Neuronal stem cell (in vitro differentiated cells): ENCODE measurements around the gene ZDHHC11.
A peak's percentile ranks its signal among the peaks of the same experiment; 100 is the strongest.
"Not testable (repeated sequence)": the region's sequence is repeated elsewhere in the genome, so short reads cannot be mapped to it uniquely, and the experiment has no call there.

Experiments used
- DNase-seq: peaks from one replicate; pipeline ENCODE4 v3.0.0-alpha.2; 2013; ENCODE audit warnings: low spot score
- H2AFZ ChIP-seq: one replicate; pipeline ENCODE4 v1.6.1; 2013; ENCODE audit warnings: mild to moderate bottlenecking, low read length, inconsistent platforms
- H2AK5ac ChIP-seq: 2 replicates; pipeline ENCODE4 v1.6.1; 2013; ENCODE audit warnings: low read depth, mild to moderate bottlenecking, inconsistent platforms, low read length, moderate library complexity, mixed read lengths
- H2BK120ac ChIP-seq: 2 replicates; pipeline ENCODE4 v1.6.1; 2013; ENCODE audit warnings: low read depth, mild to moderate bottlenecking, inconsistent platforms, low read length, moderate library complexity, mixed read lengths
- H2BK12ac ChIP-seq: one replicate; pipeline ENCODE4 v1.6.1; 2013; ENCODE audit warnings: low read length, inconsistent platforms
- H2BK15ac ChIP-seq: 2 replicates; pipeline ENCODE4 v1.6.1; 2013; ENCODE audit warnings: mild to moderate bottlenecking, low read length, inconsistent platforms, mixed read lengths
- H2BK5ac ChIP-seq: one replicate; pipeline ENCODE4 v1.6.1; 2013; ENCODE audit warnings: inconsistent platforms, mild to moderate bottlenecking, low read length, moderate library complexity
- H3K14ac ChIP-seq: one replicate; pipeline ENCODE4 v1.6.1; 2013; ENCODE audit warnings: low read length, inconsistent platforms
- H3K18ac ChIP-seq: 2 replicates; pipeline ENCODE4 v1.6.1; 2013; ENCODE audit warnings: low read length, inconsistent platforms
- H3K23ac ChIP-seq: 2 replicates; pipeline ENCODE4 v1.6.1; 2013; ENCODE audit warnings: low read depth, mild to moderate bottlenecking, mixed read lengths, low read length, inconsistent platforms; ENCODE audit not compliant: poor library complexity
- H3K27ac ChIP-seq: replicated peaks from 3 replicates; pipeline ENCODE4 v1.5.1; 2013; ENCODE audit warnings: low read length, inconsistent platforms
- H3K27me3 ChIP-seq, 3 experiments: 2 replicates each; pipeline ENCODE4 v1.6.1; 2013; ENCODE audit warnings: low read length in 3 of 3, mild to moderate bottlenecking in 2 of 3, inconsistent platforms in 1 of 3, low read depth in 1 of 3, mixed read lengths in 1 of 3, moderate library complexity in 1 of 3; ENCODE audit not compliant: control insufficient read depth in 3 of 3, insufficient read depth in 3 of 3
- H3K36me3 ChIP-seq, 2 donors: replicated peaks in 1 of 2; 2 replicates each; pipeline ENCODE4 v1.6.1; 2013; ENCODE audit warnings: low read length in 2 of 2; ENCODE audit not compliant: control insufficient read depth in 2 of 2, insufficient read depth in 2 of 2
- H3K4ac ChIP-seq: 2 replicates; pipeline ENCODE4 v1.6.1; 2013; ENCODE audit warnings: inconsistent platforms, mild to moderate bottlenecking, low read length, moderate library complexity
- H3K4me1 ChIP-seq, 2 donors: 1 replicate in 1 of 2; 2 replicates in 1 of 2; pipeline ENCODE4 v1.6.1; 2013; ENCODE audit warnings: low read length in 2 of 2, low read depth in 1 of 2; ENCODE audit not compliant: control insufficient read depth in 2 of 2, insufficient read depth in 1 of 2
- H3K4me2 ChIP-seq: one replicate; pipeline ENCODE4 v1.6.1; 2013; ENCODE audit warnings: mild to moderate bottlenecking, low read length, inconsistent platforms; ENCODE audit not compliant: insufficient read depth, poor library complexity, severe bottlenecking
- H3K4me3 ChIP-seq, 2 donors: 2 replicates each; pipeline ENCODE4 v1.5.1; 2013; ENCODE audit warnings: low read length in 2 of 2, mild to moderate bottlenecking in 2 of 2, inconsistent platforms in 1 of 2, moderate library complexity in 1 of 2
- H3K79me1 ChIP-seq: one replicate; pipeline ENCODE4 v1.6.1; 2013; ENCODE audit warnings: low read depth, mild to moderate bottlenecking, inconsistent platforms, low read length, moderate library complexity
- H3K9ac ChIP-seq: one replicate; pipeline ENCODE4 v1.6.1; 2013; ENCODE audit warnings: mild to moderate bottlenecking, low read depth, low read length, inconsistent platforms; ENCODE audit not compliant: poor library complexity
- H3K9me3 ChIP-seq, 2 donors: replicated peaks in 1 of 2; 2 replicates each; pipeline versions ENCODE3 to v1.6.1; 2013; ENCODE audit warnings: low read length in 2 of 2, mild to moderate bottlenecking in 2 of 2, inconsistent platforms in 1 of 2, low read depth in 1 of 2, mixed read lengths in 1 of 2, moderate library complexity in 1 of 2; ENCODE audit not compliant: control insufficient read depth in 2 of 2, insufficient read depth in 1 of 2
- H4K8ac ChIP-seq: one replicate; pipeline ENCODE4 v1.6.1; 2013; ENCODE audit warnings: low read depth, mild to moderate bottlenecking, inconsistent platforms, low read length, moderate library complexity
- H4K91ac ChIP-seq: one replicate; pipeline ENCODE4 v1.6.1; 2013; ENCODE audit warnings: low read length, low read depth, mild to moderate bottlenecking, inconsistent platforms; ENCODE audit not compliant: poor library complexity
- WGBS, 2 donors: extraction: QIAGEN DNeasy Blood & Tissue Kit; methylation state at CpG; one replicate each; pipeline ENCODE4 v1.1.7; 2013; ENCODE audit warnings: missing lambda C conversion rate in 2 of 2, mixed read lengths in 1 of 2; ENCODE audit not compliant: insufficient read length in 2 of 2, insufficient replicate concordance in 1 of 2; ENCODE audit errors: extremely low coverage in 2 of 2; 5-methylcytosine and 5-hydroxymethylcytosine counted together

The ZDHHC11 gene

GRCh38 chr5:854217-854616 lies 3.4 kb upstream of the ZDHHC11 start:
- no peak overlapping the region for H2BK120ac ChIP-seq
- peaks cover 0 to 2% (median 0%) of the 10 kb centered on the region in 3 experiments for H3K27me3 ChIP-seq
- H3K4me1 ChIP-seq: peaks cover 19 to 27% of the 10 kb centered on the region in 2 donors
- H3K4ac ChIP-seq: no peak overlapping the region
- no peak overlapping the region for H3K23ac ChIP-seq
- no peak overlapping the region for H3K9ac ChIP-seq
- H2BK15ac ChIP-seq: no peak overlapping the region
- no peak overlapping the region for H4K91ac ChIP-seq
- H3K79me1 ChIP-seq: peaks cover 2% of the 10 kb centered on the region
- WGBS, 2 donors: no CpG with 5 or more reads among the region's 13 CpGs
- no peak overlapping the region for H2BK12ac ChIP-seq
- H3K9me3 ChIP-seq: peaks cover 0 to 8% of the 10 kb centered on the region in 2 donors
- no peak overlapping the region for H3K27ac ChIP-seq
- H3K14ac ChIP-seq: no peak overlapping the region
- peak overlapping the region; percentile 17 for H3K18ac ChIP-seq
- no peak overlapping the region for H3K4me2 ChIP-seq
- peak overlapping the region; percentile 53 for H2BK5ac ChIP-seq
- H3K4me3 ChIP-seq: no peak overlapping the region
- no peak overlapping the region for H2AFZ ChIP-seq
- H2AK5ac ChIP-seq: no peak overlapping the region
- no peak for DNase-seq
- no peak overlapping the region for H4K8ac ChIP-seq
- H3K36me3 ChIP-seq: no peaks in the 10 kb centered on the region

GRCh38 chr5:853416-854090 lies 2.8 kb upstream of the ZDHHC11 start:
- not testable (repeated sequence) for H3K36me3 ChIP-seq, H3K23ac ChIP-seq, H2BK120ac ChIP-seq, H2AK5ac ChIP-seq, H3K79me1 ChIP-seq, H3K9me3 ChIP-seq, H4K8ac ChIP-seq, H3K9ac ChIP-seq, H3K4me3 ChIP-seq, H2BK15ac ChIP-seq, H4K91ac ChIP-seq, H2AFZ ChIP-seq, H3K4me2 ChIP-seq, H3K27ac ChIP-seq, DNase-seq, H2BK12ac ChIP-seq, H3K4ac ChIP-seq, H2BK5ac ChIP-seq, H3K27me3 ChIP-seq, H3K18ac ChIP-seq
- Histone ChIP-seq H3K4me1 (peaks cover 23 to 25% of the 10 kb centered on the region in 2 donors), H3K14ac (peak overlapping the region; percentile 38)
- WGBS, 2 donors: no CpG with 5 or more reads among the region's 18 CpGs

DNA sequence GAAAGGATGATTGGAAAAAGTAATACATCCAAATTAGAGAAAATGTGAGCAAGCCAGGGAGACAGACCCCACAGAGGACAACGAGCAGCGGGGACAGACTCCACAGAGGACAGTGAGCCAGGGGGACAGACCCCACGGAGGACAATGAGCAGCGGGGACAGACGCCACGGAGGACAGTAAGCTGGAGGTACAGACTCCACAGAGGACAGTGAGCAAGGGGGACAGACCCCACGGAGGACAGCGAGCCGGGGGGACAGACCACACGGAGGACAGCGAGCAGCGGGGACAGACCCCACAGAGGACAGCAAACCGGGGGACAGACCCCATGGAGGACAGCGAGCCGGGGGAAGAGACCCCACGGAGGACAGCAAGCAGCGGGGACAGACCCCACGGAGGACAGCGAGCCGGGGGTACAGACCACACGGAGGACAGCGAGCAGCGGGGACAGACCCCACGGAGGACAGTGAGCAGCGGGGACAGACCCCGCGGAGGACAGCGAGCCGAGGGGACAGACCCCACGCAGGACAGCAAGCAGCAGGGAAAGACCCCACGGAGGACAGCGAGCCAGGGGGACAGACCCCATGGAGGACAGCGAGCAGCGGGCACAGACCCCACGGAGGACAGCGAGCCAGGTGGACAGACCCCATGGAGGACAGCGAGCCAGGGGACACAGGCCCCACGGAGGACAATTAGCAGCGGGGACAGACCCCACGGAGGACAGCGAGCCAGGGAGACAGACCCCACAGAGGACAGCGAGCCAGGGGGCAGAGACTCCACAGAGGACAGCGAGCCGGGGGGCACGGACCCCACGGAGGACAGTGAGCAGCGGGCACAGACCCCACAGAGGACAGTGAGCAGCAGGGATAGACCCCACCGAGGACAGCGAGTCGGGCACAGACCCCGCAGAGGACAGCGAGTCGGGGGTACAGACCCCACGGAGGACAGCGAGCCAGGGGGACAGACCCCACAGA lies 1.9 kb upstream of the ZDHHC11 start:
- peak overlapping the region; percentile 11 for H3K18ac ChIP-seq
- no peaks in the 10 kb centered on the region for H3K36me3 ChIP-seq
- H2AFZ ChIP-seq: no peak overlapping the region
- H3K27me3 ChIP-seq: peaks cover 0 to 2% (median 0%) of the 10 kb centered on the region in 3 experiments
- peaks cover 2% of the 10 kb centered on the region for H3K79me1 ChIP-seq
- no peak for DNase-seq
- H2BK120ac ChIP-seq: no peak overlapping the region
- H3K4me1 ChIP-seq: peaks cover 23 to 25% of the 10 kb centered on the region in 2 donors
- H2AK5ac ChIP-seq: no peak overlapping the region
- no peak overlapping the region for H3K4ac ChIP-seq
- no peak overlapping the region for H4K8ac ChIP-seq
- no peak overlapping the region for H3K27ac ChIP-seq
- H3K9me3 ChIP-seq: peaks cover 0 to 8% of the 10 kb centered on the region in 2 donors
- peak overlapping the region; percentile 84 for H2BK12ac ChIP-seq
- H3K14ac ChIP-seq: peak overlapping the region; percentile 97
- H3K9ac ChIP-seq: no peak overlapping the region
- H4K91ac ChIP-seq: no peak overlapping the region
- H3K4me3 ChIP-seq: no peak overlapping the region
- no peak overlapping the region for H2BK5ac ChIP-seq
- peak overlapping the region; percentile 17 for H3K23ac ChIP-seq
- no peak overlapping the region for H2BK15ac ChIP-seq
- H3K4me2 ChIP-seq: no peak overlapping the region
- WGBS, 2 donors: no CpG with 5 or more reads among the region's 55 CpGs

GRCh38 chr5:852018-852417 lies 1.2 kb upstream of the ZDHHC11 start:
- H2AFZ ChIP-seq: no peak overlapping the region
- H2AK5ac ChIP-seq: no peak overlapping the region
- no peak for DNase-seq
- WGBS, 2 donors: no CpG with 5 or more reads among the region's 5 CpGs
- no peak overlapping the region for H3K4me2 ChIP-seq
- H2BK15ac ChIP-seq: no peak overlapping the region
- no peaks in the 10 kb centered on the region for H3K36me3 ChIP-seq
- no peak overlapping the region for H3K27ac ChIP-seq
- H3K4me3 ChIP-seq: no peak overlapping the region
- peaks cover 2% of the 10 kb centered on the region for H3K79me1 ChIP-seq
- peaks cover 0 to 2% (median 0%) of the 10 kb centered on the region in 3 experiments for H3K27me3 ChIP-seq
- H4K91ac ChIP-seq: no peak overlapping the region
- H3K9me3 ChIP-seq: peaks cover 0 to 8% of the 10 kb centered on the region in 2 donors
- no peak overlapping the region for H3K9ac ChIP-seq
- no peak overlapping the region for H3K18ac ChIP-seq
- H3K4ac ChIP-seq: no peak overlapping the region
- H2BK5ac ChIP-seq: no peak overlapping the region
- no peak overlapping the region for H4K8ac ChIP-seq
- H2BK120ac ChIP-seq: no peak overlapping the region
- no peak overlapping the region for H2BK12ac ChIP-seq
- no peak overlapping the region for H3K14ac ChIP-seq
- no peak overlapping the region for H3K23ac ChIP-seq
- peaks cover 23 to 25% of the 10 kb centered on the region in 2 donors for H3K4me1 ChIP-seq
